ENCODE results near the gene ACSF2. TPM values are rescaled to one million over a fixed set of nuclear protein-coding genes. Genes with fewer than 3 reads are reported as not detected.

Gene ACSF2
- polyA plus RNA-seq, 1 donor (not counting 4 experiments of a cell fraction or from before 2014, with no cell fraction given), result 71.9 TPM

DNA sequence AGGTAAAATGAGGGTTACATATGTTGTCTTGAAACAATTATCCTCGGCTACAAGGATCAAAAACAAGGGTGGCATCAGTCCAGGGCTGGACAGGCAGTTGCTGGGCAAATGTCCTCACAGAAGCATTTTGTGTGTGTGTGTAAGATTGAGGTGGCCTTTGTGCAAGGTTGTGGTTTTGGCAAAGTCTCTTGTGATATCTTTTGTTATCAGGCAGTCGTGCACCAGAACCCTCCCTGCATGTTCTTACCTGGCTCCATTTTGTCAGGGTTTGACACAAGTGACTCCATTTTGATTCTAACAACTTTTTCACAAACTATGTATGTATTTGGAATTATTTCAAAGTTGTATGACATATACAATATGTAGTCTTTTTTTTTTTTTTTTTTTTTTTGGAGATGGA, 22.6 kb downstream of the ACSF2 start:
- no peaks in the 10 kb centered on the region for H3K36me3 ChIP-seq (ENCODE audit: control insufficient read depth in 2 of 2, extremely low read depth in 1 of 2, insufficient read depth in 2 of 2, low read length in 2 of 2)
- no peak overlapping the region for H2AFZ ChIP-seq (ENCODE audit: control insufficient read depth, low read length)
- no peak for FAIRE-seq
- H3K79me2 ChIP-seq (ENCODE audit: control insufficient read depth, insufficient read depth, low read length), result no peaks in the 10 kb centered on the region
- dilution Hi-C loops (cut with MboI; ENCODE audit: extremely low pct_ligation_motif_present, low sequenced_read_pairs), result no loop called here
- H3K9ac ChIP-seq (ENCODE audit: control insufficient read depth, extremely low read depth, insufficient read depth, low read length), result no peak overlapping the region
- H3K4me1 ChIP-seq (ENCODE audit: control insufficient read depth, extremely low read depth, insufficient read depth, low read length), result peaks cover 9% of the 10 kb centered on the region
- no peak overlapping the region for H3K4me2 ChIP-seq (ENCODE audit: control insufficient read depth, extremely low read depth, insufficient read depth, low read depth, low read length)
- H3K27ac ChIP-seq (ENCODE audit: control insufficient read depth, insufficient read depth, low read length), result no peak overlapping the region
- no peak overlapping the region for H3K4me3 ChIP-seq (ENCODE audit: control insufficient read depth in 2 of 3, extremely low read depth in 1 of 3, insufficient read depth in 2 of 3, low read depth in 1 of 3, low read length in 3 of 3)
- no peaks in the 10 kb centered on the region for H3K9me3 ChIP-seq (ENCODE audit: control insufficient read depth, low read depth, low read length)
- H3K9me1 ChIP-seq (ENCODE audit: control insufficient read depth, extremely low read depth, insufficient read depth, low read length), result no peaks in the 10 kb centered on the region
- no peak for DNase-seq (ENCODE audit: low read depth, low spot score)
- TF ChIP-seq CTCF (optimal IDR thresholded peaks at IDR 0.05 in 1 of 3, IDR thresholded peaks at IDR 0.05 in 1 of 3, conservative IDR thresholded peaks at IDR 0.05 in 1 of 3; ENCODE audit: extremely low read depth in 1 of 3, insufficient read depth in 2 of 3, low read length in 3 of 3), result no peak
- no peak for TF ChIP-seq EZH2 (IDR thresholded peaks at IDR 0.05; ENCODE audit: low read length)
- no peaks in the 10 kb centered on the region for H3K27me3 ChIP-seq (ENCODE audit: control insufficient read depth, extremely low read depth, insufficient read depth, low read length)
- no peaks in the 10 kb centered on the region for H4K20me1 ChIP-seq (ENCODE audit: control insufficient read depth, extremely low read depth, insufficient read depth, low read length)

DNA sequence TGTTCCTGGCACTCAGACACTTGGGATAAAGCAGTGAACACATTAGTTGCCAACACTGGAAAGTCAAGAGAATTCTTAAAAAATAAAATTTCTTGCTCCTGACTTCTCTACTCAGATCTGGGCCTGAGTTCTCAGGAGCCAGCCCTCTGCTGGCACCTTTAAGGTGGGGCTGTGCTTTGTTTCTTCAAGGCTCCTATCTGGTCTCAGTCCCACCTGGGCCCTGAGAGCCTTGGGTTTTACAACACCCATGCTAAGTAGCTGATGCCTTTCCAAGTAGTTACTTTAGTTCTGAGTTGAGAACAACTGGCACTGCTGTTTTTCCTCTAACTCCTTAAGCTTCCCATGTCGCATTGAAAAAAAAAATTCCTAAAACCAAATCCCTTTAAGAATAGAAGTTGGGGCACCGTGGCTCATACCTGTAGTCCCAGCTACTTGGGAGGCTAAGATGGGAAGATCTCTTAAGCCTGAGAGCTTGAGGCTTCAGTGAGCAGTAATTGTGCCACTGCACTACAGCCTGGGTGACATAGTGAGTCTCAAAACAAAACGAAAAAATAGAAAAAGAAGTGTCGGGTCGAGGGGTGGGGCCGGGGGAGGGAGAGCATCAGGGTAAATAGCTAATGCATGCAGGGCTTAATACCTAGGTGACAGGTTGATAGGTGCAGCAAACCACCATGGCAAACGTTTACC, 26.1 kb downstream of the ACSF2 start:
- dilution Hi-C loops (cut with MboI; ENCODE audit: extremely low pct_ligation_motif_present, low sequenced_read_pairs), result no loop called here
- DNase-seq (ENCODE audit: low read depth, low spot score), result no peak
- FAIRE-seq, result no peak

More for the DNA sequence above, 26.1 kb downstream of the ACSF2 start:
- Histone ChIP-seq H3K27me3 (ENCODE audit: control insufficient read depth, extremely low read depth, insufficient read depth, low read length) (no peaks in the 10 kb centered on the region), H3K36me3 (ENCODE audit: control insufficient read depth in 2 of 2, extremely low read depth in 1 of 2, insufficient read depth in 2 of 2, low read length in 2 of 2) (peaks cover 3 to 5% of the 10 kb centered on the region in 2 experiments), H3K9me1 (ENCODE audit: control insufficient read depth, extremely low read depth, insufficient read depth, low read length) (peaks cover 2% of the 10 kb centered on the region), H3K9me3 (ENCODE audit: control insufficient read depth, low read depth, low read length) (no peaks in the 10 kb centered on the region), H3K4me3 (ENCODE audit: control insufficient read depth in 2 of 3, extremely low read depth in 1 of 3, insufficient read depth in 2 of 3, low read depth in 1 of 3, low read length in 3 of 3) (no peak overlapping the region), H3K27ac (ENCODE audit: control insufficient read depth, insufficient read depth, low read length) (no peak overlapping the region), H3K4me2 (ENCODE audit: control insufficient read depth, extremely low read depth, insufficient read depth, low read depth, low read length) (no peak overlapping the region), H4K20me1 (ENCODE audit: control insufficient read depth, extremely low read depth, insufficient read depth, low read length) (no peaks in the 10 kb centered on the region), H3K4me1 (ENCODE audit: control insufficient read depth, extremely low read depth, insufficient read depth, low read length) (peaks cover 9% of the 10 kb centered on the region), H3K79me2 (ENCODE audit: control insufficient read depth, insufficient read depth, low read length) (no peaks in the 10 kb centered on the region), H3K9ac (ENCODE audit: control insufficient read depth, extremely low read depth, insufficient read depth, low read length) (no peak overlapping the region), H2AFZ (ENCODE audit: control insufficient read depth, low read length) (no peak overlapping the region)
- TF ChIP-seq CTCF (optimal IDR thresholded peaks at IDR 0.05 in 1 of 3, IDR thresholded peaks at IDR 0.05 in 1 of 3, conservative IDR thresholded peaks at IDR 0.05 in 1 of 3; ENCODE audit: extremely low read depth in 1 of 3, insufficient read depth in 2 of 3, low read length in 3 of 3), result no peak
- no peak for TF ChIP-seq EZH2 (IDR thresholded peaks at IDR 0.05; ENCODE audit: low read length)
